Natural killer cell (primary cell): ENCODE data around the gene ALDH9A1. TPM values are rescaled to one million over a fixed set of nuclear protein-coding genes. Genes with fewer than 3 reads are reported as not detected.

Source experiments
- ATAC-seq, 3 donors: fragments of 150-1000 bp in 2 of 3; fragments of 200-7000 bp in 1 of 3; cut with Tn5 transposase; 1 replicate in 1 of 3; 2 replicates in 2 of 3; pipeline ENCODE4 v1.10.0; 2021; ENCODE audit warnings: mild to moderate bottlenecking in 2 of 3, moderate library complexity in 2 of 3
- DNase-seq, 2 donors: peaks; one replicate each; pipeline versions ENCODE4 v3.0.0 to v3.0.0-alpha.2; 2013 to 2021; ENCODE audit warnings: mixed read lengths in 1 of 2
- H3K27ac ChIP-seq: one replicate; pipeline ENCODE4 v1.5.1; 2013; ENCODE audit warnings: mild to moderate bottlenecking, low read length
- H3K27me3 ChIP-seq: one replicate; pipeline ENCODE4 v1.6.1; 2013; ENCODE audit warnings: low read length; ENCODE audit not compliant: control insufficient read depth, insufficient read depth
- H3K36me3 ChIP-seq: one replicate; pipeline ENCODE4 v1.6.1; 2013; ENCODE audit warnings: low read length; ENCODE audit not compliant: control insufficient read depth, insufficient read depth
- H3K4me1 ChIP-seq: one replicate; pipeline ENCODE4 v1.6.1; 2013; ENCODE audit warnings: low read length; ENCODE audit not compliant: control insufficient read depth, insufficient read depth
- H3K4me3 ChIP-seq: one replicate; pipeline ENCODE4 v1.5.1; 2013; ENCODE audit warnings: low read length
- H3K9me3 ChIP-seq: one replicate; pipeline ENCODE4 v1.6.1; 2013; ENCODE audit warnings: low read length; ENCODE audit not compliant: control insufficient read depth, insufficient read depth
- H3K27ac Mint-ChIP-seq, 2 donors: one replicate each; pipeline ENCODE4 v1.8.0; 2022; ENCODE audit warnings: mild to moderate bottlenecking in 2 of 2, mixed read lengths in 2 of 2, moderate library complexity in 1 of 2
- H3K27me3 Mint-ChIP-seq, 2 donors: one replicate each; pipeline ENCODE4 v1.8.0; 2022; ENCODE audit warnings: low read depth in 2 of 2, mixed read lengths in 2 of 2
- H3K36me3 Mint-ChIP-seq: one replicate; pipeline ENCODE4 v1.8.0; 2022; ENCODE audit warnings: mixed read lengths
- H3K4me1 Mint-ChIP-seq, 2 donors: one replicate each; pipeline ENCODE4 v1.8.0; 2022; ENCODE audit warnings: mixed read lengths in 2 of 2
- H3K4me3 Mint-ChIP-seq: one replicate; pipeline ENCODE4 v1.8.0; 2022; ENCODE audit warnings: mild to moderate bottlenecking, moderate library complexity, mixed read lengths
- H3K9me3 Mint-ChIP-seq, 2 donors: one replicate each; pipeline ENCODE4 v1.8.0; 2022; ENCODE audit warnings: mixed read lengths in 2 of 2
- CTCF ChIP-seq: fragments of 200-600 bp; IDR thresholded peaks from one replicate; pipeline ENCODE4 v1.8.0; 2022; ENCODE audit warnings: antibody characterized with exemption
- WGBS: methylation state at CpG from one replicate; pipeline ENCODE4 v1.1.7; 2013; ENCODE audit warnings: missing lambda C conversion rate; ENCODE audit not compliant: insufficient coverage; 5-methylcytosine and 5-hydroxymethylcytosine counted together
- intact Hi-C: fragments of 100-400 bp; cut with micrococcal nuclease; formaldehyde crosslinking; loops from one replicate; pipeline ENCODE4 v1.14.2; 2022
- total RNA-seq, 4 donors: library from RNA; stranded (reverse); fragments of 120-200 nt in 1 of 4; gene quantifications; one replicate each; pipeline versions ENCODE4 v1.2.3 to v1.2.4, GENCODE V29; 2013 to 2022

Gene ALDH9A1
- total RNA-seq, 3 donors from 2014 or later (not counting 1 experiment from before 2014, with no cell fraction given), result 38.0 to 57.1 (median 50.3) TPM

- Histone ChIP-seq H3K4me1 (no peaks in the 10 kb centered on the region), H3K27me3 (no peaks in the 10 kb centered on the region), H3K9me3 (no peaks in the 10 kb centered on the region), H3K27ac (no peak overlapping the region), H3K36me3 (peaks cover 51% of the 10 kb centered on the region), H3K4me3 (no peak overlapping the region)
- Mint-ChIP-seq H3K36me3 (peaks cover 26% of the 10 kb centered on the region), H3K4me3 (no peak overlapping the region), H3K27me3 (no peaks in the 10 kb centered on the region), H3K9me3 (no peaks in the 10 kb centered on the region), H3K27ac (no peak overlapping the region), H3K4me1 (peaks cover 12 to 16% of the 10 kb centered on the region in 2 donors)
- intact Hi-C loops, result no loop called here
- DNase-seq, result no peak
- no peak for TF ChIP-seq CTCF
- 71% methylated on average over 1 of the region's 1 CpG for WGBS
- no peak for ATAC-seq
These were observed 40.4 kb upstream of the ALDH9A1 start for GRCh38 chr1:165738794-165739193.

GRCh38 chr1:165737196-165737595 is 38.8 kb upstream of the ALDH9A1 start:
- Mint-ChIP-seq H3K27ac (peak overlapping the region; percentile 42 to 72), H3K4me3 (no peak overlapping the region), H3K9me3 (no peaks in the 10 kb centered on the region), H3K27me3 (no peaks in the 10 kb centered on the region), H3K36me3 (peaks cover 17% of the 10 kb centered on the region), H3K4me1 (peaks cover 12 to 16% of the 10 kb centered on the region in 2 donors)
- intact Hi-C loops, result no loop called here
- Histone ChIP-seq H3K9me3 (no peaks in the 10 kb centered on the region), H3K27me3 (no peaks in the 10 kb centered on the region), H3K4me3 (no peak overlapping the region), H3K4me1 (no peaks in the 10 kb centered on the region), H3K27ac (no peak overlapping the region), H3K36me3 (peaks cover 44% of the 10 kb centered on the region)
- ATAC-seq (no peak), DNase-seq (no peak)
- no peak for TF ChIP-seq CTCF

DNA sequence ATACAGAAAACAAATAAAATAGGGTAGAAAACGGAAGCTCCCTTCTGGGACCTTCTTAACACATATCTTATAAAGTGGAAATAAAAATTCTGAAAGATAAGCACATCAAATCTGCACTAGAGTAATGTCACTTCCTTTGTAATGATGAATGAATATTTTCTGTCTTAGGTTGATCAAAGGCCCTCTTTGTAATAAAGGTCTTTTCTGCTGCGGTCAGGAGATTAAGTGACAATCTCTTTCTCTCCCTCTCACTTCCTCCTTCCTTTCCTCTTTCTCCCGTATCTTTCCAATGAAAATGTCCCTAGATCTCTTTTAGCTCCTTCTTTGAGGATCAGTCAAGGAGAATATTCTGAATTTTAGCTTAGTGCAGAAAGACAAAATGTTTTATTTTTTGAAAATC is 36.5 kb upstream of the ALDH9A1 start:
- Mint-ChIP-seq H3K36me3 (no peaks in the 10 kb centered on the region), H3K27ac (no peak overlapping the region), H3K9me3 (no peaks in the 10 kb centered on the region), H3K27me3 (no peaks in the 10 kb centered on the region), H3K4me3 (no peak overlapping the region), H3K4me1 (peaks cover 12 to 22% of the 10 kb centered on the region in 2 donors)
- H3K27me3 ChIP-seq, result no peaks in the 10 kb centered on the region
- H3K4me1 ChIP-seq, result no peaks in the 10 kb centered on the region
- ATAC-seq, result no peak
- H3K4me3 ChIP-seq, result no peak overlapping the region
- H3K36me3 ChIP-seq, result peaks cover 30% of the 10 kb centered on the region
- no peak for TF ChIP-seq CTCF
- WGBS, result no CpG with 5 or more reads among the region's 3 CpGs
- no peak for DNase-seq
- no peaks in the 10 kb centered on the region for H3K9me3 ChIP-seq
- no peak overlapping the region for H3K27ac ChIP-seq
- intact Hi-C loops, result no loop called here

GRCh38 chr1:165726841-165727240 is 28.5 kb upstream of the ALDH9A1 start:
- DNase-seq (no peak), ATAC-seq (no peak)
- Mint-ChIP-seq H3K4me1 (peaks cover 0 to 2% of the 10 kb centered on the region in 2 donors), H3K27me3 (no peaks in the 10 kb centered on the region), H3K27ac (no peak overlapping the region), H3K36me3 (peaks cover 21% of the 10 kb centered on the region), H3K4me3 (no peak overlapping the region), H3K9me3 (no peaks in the 10 kb centered on the region)
- Histone ChIP-seq H3K9me3 (no peaks in the 10 kb centered on the region), H3K27ac (no peak overlapping the region), H3K36me3 (peaks cover 27% of the 10 kb centered on the region), H3K4me1 (no peaks in the 10 kb centered on the region), H3K4me3 (no peak overlapping the region), H3K27me3 (no peaks in the 10 kb centered on the region)
- intact Hi-C loops, result no loop called here
- WGBS, result no CpG with 5 or more reads among the region's 2 CpGs
- no peak for TF ChIP-seq CTCF
